ENCODE measurements around the gene SIL1. TPM values are rescaled to one million over a fixed set of nuclear protein-coding genes. Genes with fewer than 3 reads are reported as not detected.
"Not testable (repeated sequence)": the region's sequence is repeated elsewhere in the genome, so short reads cannot be mapped to it uniquely, and the experiment has no call there.

The SIL1 gene
- total RNA-seq, 1 donor from 2014 or later, result 66.6 TPM

DNA sequence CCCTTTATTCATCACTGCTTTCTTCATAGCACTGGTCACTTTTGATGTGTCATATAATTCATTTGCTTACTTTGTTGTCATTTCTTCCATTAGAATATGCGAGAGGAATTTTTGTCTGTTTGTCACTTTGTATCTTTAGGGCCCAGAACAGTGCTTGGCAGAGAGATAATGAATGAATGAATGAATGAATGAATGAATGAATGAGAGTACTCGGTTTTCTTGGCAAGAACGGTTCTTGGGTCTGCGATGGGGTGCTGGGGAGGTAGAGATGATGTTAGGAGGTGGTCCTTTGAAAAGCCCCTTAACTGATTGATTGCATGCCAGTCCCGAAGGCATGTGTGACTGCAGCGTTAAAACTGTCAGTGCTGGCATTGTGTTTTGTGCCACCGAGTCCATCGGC lies 270.6 kb downstream of the SIL1 start:
- no peak for DNase-seq (ENCODE audit: low spot score)

DNA sequence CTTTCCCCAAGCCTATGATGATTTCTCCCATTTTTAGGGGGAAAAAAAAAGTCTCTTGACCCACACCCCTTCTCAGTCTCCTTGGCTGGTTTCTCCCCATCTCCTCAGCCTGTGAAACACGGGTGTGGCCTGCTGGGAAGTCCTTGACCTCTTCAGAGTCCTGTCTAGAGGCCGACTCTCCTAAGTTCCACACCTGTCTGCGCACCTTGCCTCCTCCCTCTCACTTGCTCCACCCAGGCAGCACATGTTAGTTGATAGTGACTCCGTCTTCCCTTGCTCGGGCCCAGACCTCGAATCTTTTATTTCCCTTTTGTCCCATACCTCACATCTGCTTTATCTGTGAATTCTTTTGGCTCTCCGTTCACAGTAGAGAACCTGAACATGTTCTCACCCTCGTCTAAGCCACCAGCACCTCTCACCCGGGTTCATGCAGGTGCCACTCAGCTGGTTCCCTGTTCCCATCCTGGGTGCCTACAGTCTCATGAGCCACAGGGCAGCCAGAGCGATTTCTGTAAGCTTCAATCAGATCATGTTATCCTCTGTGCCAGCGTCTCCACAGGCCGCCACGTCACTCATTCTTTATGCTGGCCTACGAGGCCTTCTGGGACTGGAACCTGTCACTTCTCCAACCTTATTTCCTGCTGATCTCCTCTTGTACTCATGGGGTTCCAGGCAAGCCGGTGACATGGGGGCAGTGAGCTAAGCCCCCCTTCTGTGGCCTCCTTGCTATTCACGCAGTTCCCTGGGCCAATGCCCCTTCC lies 271.3 kb downstream of the SIL1 start:
- DNase-seq (ENCODE audit: low spot score), result no peak

DNA sequence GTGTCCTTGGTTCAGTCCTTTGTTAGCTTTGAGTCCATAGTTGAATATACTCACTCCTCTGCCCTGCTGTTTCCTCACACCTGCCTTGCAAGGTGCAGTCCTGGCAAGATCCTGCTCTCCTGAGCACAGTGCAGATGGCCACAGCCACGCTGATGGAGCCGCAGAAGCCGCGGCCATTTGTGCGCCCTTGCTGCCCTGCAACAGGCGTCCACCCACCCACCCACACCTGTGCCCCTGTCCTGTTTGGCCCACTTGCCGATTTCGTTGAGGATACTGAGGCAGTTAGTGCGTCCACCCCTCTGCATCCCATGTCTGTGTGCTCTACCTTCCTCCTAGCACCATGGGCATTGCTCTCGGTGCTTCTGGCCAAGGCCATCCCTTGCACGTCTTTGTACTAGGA lies 271.9 kb downstream of the SIL1 start:
- no peak for DNase-seq (ENCODE audit: low spot score)

DNA sequence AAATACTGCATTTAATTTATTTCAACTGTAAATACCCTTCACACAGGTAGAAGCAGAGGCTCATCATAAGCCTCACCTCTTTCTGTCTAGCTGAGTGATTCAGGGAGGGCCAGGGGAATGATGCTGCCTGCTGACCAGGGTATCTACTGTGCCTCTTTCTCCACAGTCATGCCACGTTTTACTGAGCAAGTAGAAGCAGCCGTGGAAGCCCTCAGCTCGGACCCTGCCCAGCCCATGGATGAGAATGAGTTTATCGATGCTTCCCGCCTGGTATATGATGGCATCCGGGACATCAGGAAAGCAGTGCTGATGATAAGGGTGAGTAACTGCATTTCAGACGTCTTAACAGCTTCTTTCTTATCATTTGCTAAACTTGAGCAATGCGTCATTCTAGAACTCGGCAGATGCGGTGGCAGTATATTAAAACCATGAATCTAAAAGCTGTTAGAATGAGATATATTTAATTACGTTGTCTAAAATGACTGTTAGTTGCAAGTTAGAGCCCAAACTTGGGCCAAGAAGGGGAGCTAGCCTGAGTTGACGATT lies 273.0 kb downstream of the SIL1 start:
- DNase-seq (ENCODE audit: low spot score), result no peak

DNA sequence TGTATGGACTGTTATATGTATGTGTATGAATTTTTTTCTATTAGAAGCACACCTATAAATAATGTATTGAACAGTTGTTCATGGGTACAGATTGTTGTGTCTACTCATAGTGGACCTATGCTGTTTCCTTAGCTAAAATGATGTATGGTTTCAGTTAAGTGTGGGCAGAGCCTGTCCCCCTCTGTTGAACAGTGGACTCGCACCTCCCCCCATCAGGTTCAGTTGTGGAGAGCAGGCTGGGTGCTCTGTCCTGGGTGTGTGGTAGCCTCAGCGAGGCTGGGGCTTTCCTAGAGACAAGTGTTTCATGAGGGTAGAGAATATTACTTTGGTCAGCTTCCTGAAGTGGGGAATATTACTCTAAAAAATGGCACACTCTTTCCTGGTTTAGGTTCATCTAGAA lies 275.7 kb downstream of the SIL1 start:
- no peak for DNase-seq (ENCODE audit: low spot score)

DNA sequence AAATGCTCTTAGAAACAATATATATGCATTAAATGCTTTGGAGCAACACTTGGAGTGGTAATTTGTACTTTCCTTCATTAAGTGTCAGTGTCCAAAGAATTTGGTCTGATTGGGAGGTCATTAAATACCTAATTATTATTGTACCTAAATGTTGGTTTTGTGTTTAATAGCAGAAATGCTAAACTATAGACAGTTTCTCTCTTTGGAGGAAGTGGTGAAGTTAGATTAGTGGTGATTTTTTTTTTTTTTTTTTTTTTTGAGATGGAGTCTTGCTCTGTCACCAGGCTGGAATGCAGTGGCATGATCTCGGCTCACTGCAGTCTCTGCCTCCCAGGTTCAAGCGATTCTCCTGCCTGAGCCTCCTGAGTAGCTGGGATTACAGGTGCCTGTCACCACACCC lies 276.8 kb downstream of the SIL1 start:
- DNase-seq (ENCODE audit: low spot score), result not testable (repeated sequence)

DNA sequence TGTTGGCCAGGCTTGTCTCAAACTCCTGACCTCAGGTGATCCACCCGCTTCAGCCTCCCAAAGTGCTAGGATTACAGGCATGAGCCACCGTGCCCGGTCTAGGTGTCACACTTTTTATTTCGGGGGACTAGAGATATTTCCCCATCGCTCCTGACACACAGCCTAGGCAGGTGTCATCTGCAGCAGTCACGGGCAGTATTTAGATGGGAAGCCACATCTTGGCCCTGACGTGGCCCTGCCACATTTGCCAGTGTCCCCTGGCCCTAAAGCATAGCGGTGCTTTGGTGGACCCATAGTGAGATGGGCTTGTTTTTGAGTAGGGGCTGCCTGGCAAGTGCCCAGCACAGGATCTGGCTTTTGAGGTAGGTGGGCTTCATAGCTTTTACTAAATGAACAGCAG lies 278.0 kb downstream of the SIL1 start:
- DNase-seq (ENCODE audit: low spot score), result no peak

DNA sequence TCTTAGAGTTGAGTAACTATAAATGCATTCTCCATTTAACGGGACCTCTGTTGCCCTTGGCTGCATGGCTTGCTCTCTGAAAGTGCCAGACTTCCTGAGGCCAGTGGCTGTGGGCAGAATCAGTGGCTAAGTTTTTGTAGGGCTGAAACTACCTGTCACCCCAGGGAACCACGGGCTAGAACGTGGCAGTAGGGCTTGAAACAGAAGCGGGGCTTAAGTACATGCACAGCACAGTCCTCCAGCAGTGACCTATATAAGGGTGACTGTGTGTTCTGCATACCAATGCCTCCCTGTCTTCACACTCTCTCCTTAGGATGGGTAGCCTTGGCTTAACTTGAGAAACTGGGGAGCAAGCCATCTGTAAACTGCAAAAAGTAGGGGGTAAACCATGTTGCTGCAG lies 279.5 kb downstream of the SIL1 start:
- DNase-seq (ENCODE audit: low spot score), result no peak

DNA sequence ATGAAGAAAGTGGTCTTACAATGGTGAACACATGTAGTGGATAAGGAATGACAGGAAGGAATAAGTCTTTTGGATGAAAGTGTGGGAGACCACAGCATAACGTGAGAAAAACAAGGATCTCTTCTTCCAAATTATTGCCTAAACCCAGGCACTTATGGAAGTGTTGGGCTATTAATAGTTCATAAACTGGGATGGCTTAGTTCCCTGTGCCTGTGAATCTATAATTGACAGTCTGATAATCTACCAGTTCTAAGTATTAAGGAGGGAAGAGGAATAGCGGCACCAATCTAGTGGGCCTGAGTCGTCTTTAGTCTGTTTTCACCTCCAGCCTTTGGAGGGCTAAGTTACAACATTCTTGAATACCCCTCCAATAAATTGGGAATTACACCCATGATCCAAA lies 283.8 kb downstream of the SIL1 start:
- DNase-seq (ENCODE audit: low spot score), result no peak

DNA sequence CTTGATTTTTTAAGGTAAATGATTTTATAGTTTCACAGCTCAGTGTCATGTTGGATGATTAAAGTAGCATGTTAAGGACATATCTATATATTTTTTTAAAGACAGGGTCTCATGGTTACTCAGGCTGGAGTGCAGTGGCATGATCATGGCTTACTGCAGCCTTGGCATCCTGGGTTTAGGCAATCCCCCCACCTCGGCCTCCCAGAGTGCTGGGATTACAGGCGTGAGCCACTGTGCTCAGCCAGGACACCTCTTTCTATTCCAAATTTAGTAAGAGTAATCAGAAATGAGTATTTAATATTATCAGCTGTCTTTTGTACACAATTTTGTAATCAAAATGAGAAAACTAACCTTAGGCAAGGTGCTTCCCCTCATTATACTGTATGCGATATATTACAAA lies 284.4 kb downstream of the SIL1 start:
- DNase-seq (ENCODE audit: low spot score), result no peak

DNA sequence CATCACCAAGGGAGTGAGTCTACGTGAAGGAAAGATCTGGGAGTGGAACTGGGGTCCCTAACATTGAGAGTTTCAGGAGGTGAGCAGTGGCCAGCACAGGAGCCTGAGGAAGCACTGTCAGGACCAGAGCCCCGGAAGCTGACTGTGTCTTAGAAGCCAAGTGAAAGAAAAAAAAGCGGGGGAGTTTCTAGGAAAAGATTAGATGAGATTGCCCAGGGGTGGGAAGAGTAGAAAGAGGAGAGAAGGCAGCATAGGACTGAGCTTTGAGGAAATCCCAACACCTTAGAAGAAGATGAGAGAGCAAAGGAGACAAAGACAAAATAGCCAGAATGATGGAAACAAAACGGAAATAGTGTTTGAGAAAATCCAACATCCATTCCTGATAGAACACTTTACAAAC lies 286.1 kb downstream of the SIL1 start:
- no peak for DNase-seq (ENCODE audit: low spot score)

DNA sequence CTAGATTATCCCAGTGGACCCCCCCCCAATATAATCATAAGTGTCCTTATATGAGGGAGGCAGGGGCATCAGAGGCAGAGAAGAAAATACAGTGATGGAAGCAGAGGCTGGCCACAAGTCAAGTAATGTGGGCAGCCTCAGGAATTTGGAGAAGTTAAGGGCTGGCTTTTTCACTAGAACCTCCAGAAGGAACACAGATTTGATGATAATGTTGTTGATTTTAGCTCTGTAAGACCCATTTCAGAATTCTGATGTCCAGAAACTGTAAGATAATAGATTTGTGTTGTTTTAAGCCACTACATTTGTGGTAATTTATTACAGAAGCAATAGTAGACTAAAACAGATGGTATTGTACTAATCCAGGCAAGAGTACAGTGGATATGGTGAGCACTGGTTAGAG lies 286.7 kb downstream of the SIL1 start:
- no peak for DNase-seq (ENCODE audit: low spot score)

DNA sequence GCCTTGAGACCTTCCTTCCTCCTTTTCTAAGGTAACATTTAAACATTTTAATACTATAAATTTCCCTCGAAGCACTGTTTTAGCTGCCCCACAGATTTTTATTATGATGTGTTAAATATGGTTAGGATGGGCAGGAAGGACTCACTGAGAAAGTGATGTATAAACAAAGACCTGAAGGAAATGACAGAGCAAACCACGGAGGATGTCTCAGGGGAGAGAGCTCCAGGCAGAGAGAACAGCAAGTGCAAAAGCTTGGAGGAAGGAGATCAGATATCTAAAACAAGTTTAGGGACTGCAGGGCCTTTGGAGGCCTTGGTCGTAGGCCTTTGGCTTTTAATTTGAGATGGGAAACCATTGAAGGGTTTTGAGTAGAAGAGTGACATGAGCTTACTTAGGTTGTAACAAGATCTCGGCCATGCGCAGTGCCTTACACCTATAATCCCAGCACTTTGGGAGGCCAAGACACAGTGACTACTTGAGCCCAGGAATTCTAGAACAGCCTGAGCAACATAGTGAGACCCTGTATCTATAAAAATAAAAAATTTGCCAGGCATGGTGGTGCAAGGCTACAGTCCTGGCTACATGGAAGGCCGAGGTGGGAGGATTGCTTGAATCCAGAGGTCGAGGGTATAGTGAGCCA lies 287.5 kb downstream of the SIL1 start:
- no peak for DNase-seq (ENCODE audit: low spot score)

DNA sequence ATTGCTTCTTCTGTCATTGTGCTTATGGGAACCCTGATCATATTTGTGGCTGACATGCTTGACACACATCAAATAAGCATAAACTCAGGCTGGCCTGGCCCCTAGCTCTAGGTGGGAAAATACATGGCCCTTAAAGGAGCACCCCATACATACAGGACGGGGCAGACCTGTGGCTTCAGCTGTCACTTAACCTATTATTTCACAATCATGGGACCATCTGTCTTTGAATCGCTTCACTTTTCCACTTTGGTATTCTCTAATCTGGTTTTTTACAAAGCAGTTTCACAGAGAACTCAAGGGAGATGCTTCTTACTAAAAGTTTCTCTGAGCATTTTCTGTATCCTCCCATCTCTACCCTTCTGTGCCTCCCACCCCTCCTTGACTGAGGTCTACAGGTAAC lies 288.4 kb downstream of the SIL1 start:
- no peak for DNase-seq (ENCODE audit: low spot score)

DNA sequence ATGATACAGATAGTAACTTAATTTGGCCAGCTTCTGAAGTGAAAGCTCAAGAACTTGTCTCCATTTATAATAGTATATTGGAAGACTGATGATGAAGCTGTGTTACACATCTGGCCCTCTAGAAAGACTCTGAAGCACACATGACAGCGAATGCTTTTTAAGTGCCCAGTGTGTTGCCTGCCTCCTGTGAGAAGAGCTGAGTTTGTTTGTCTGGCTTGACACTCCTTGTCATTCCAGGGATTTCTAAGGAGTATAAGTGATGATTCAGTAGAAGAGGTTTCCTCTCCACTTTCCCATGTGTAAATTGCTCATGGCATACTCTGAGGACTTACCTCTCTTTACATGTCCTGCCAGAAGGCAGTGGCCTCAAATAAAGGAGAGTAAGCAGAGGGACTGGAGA lies 292.6 kb downstream of the SIL1 start:
- DNase-seq (ENCODE audit: low spot score), result no peak

DNA sequence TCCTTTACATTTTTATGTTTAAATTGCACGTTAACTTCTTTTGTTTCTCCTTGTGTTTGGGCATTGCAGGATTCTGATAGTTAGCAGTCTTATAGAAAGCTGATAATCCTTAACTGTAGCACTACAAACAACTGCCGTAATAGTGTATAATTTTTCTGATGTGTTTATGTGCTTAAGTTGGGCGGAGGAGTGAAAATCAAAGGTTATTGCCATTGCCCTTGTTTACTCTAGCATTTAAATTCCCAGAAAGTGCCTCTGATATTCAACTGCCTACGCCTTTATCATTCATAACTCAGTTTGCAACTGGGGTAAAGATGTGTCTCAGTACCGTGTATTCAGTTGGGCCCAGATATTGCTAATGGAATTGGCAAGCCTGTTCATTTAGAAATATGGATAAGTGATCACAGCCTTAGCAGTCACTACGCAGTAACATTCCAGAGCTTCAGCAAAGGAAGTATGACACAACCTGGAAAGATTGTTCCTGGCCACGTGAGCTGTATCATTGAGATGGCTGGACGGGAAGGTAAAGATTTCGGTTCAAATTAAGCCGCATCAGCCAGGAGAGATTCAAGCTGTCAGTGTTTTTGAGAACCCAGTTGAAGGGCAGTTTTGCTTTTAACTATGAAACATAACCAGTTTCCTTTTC lies 294.9 kb downstream of the SIL1 start:
- DNase-seq (ENCODE audit: low spot score), result no peak

DNA sequence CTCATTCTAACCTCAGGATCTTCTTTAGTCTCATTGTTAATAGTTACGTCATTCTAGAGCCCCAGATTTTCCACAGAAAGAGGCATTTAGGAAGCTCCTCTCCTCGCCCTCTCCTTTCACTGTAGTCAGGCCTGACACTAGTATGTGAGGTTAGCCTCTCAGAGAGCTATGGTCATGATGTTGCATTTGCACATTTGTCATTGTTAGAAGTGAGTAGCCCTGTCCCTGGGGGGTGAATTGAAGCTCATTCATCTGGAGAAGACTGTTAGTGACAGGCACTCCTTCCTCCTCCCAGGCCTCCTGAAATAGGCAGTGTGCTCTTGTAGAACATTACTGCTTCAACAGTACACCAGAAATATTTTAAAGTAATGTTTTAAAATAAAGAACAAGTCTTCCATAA lies 296.5 kb downstream of the SIL1 start:
- DNase-seq (ENCODE audit: low spot score), result no peak

DNA sequence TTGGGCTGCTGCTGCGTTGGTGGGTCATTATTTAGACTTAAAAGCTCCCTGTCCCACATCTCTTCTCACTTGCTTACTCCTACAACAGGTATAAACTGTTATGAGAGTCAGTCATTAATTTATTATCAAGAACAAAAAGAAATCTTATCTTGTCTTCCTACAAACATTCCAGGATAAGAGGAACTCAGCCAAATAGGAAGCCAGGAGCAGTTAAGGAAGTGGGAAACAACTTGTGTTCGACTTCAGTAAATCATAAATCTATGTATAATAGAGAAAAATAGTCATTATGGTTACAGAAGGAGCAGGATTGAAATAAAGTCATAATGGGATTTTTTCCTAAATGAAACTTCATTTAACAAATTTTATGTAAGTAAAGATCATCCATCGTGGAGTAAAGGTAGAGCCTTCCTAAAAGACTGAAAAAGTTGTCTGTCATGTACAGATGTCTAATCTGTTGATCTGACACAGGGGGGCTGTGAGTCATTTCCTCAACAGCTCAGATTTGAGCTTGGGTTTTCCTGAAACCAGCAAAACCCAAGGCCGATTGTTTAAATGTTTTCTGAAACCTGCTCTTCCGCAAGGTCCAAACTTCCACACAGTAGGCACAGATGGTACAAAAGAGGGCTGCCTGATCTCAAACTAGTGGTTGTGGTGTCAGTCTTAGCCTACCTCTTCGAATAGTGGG lies 297.7 kb downstream of the SIL1 start:
- DNase-seq (ENCODE audit: low spot score), result no peak

DNA sequence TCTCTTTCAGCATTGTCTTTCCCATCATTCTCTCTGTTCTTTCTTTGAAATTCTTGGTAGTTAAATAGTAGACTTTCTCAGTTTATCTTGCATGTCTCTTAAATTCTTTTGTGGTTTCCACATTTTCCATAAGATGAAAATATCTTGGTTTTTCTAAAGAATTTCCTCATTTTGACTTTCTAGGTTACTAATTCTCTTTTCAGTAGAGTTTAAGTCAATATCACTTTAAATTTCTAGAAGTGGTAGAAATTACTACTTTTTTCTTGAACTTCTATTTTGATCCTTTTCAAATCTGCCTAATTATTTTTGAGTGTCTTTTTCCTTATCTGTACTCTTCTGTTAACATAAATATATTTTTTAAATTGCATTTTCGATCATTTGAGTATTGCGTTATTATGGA lies 299.4 kb downstream of the SIL1 start:
- DNase-seq (ENCODE audit: low spot score), result no peak

DNA sequence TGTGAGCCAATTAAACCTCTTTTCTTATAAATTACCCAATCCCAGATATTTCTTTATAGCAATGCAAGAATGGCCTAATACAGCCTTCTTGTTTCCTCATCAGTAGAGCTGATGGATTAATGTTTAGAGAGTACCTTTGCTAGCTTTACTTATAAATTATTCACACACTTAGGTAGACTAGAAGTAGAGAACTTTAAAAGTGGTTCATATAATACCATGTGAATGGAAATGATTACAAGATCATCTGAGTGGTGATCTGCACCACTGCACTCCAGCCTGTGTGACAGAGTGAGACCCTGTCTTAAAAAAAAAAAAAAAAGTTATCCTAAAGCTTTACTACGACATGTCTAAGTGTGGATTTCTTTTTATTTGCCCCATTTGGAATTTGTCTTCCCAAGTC lies 299.9 kb downstream of the SIL1 start:
- DNase-seq (ENCODE audit: low spot score), result no peak

Measured in mesenteric fat pad (tissue), 1 donor.